G401.6 (cell line): Measurements from ENCODE around the gene TFDP2.
"Not testable (repeated sequence)": the region's sequence is repeated elsewhere in the genome, so short reads cannot be mapped to it uniquely, and the experiment has no call there.

ENCODE experiments used
- FAIRE-seq: peaks from 2 replicates; lab custom pipeline; 2012; peaks lifted over from hg19 to GRCh38; lab: Jason Lieb, UNC

The TFDP2 gene

DNA sequence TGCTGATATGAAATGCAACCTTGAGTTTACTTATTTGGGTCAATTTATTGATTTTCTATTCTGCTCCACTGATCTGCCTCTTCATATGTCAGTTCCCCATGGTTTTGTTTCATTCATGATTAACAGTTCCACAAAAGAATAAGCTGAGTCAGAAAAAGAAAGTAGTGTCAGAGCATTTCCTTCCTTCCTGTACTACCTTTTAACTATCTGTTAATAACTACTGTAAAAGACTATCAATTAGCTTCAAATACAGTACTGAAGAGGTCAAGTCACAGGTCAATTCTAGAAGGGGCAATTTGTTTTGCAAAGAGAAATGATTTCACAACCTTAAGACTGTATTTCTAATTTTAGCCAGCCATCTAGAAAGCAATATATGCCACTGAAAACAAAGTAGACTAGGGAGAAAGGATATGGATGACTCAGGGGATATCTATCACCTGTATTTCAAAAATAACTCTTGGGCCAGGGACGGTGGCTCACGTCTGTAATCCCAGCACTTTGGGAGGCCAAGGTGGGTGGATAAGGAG is 129.5 kb downstream of the TFDP2 start:
- no peak for FAIRE-seq

GRCh38 chr3:142013993-142014392 is 135.4 kb downstream of the TFDP2 start:
- no peak for FAIRE-seq

- no peak for FAIRE-seq
Observed at GRCh38 chr3:142013326-142013980, 135.9 kb downstream of the TFDP2 start.

- FAIRE-seq, result no peak
Observed at GRCh38 chr3:142009029-142009428, 140.3 kb downstream of the TFDP2 start.

- no peak for FAIRE-seq
Observed at GRCh38 chr3:142007710-142008399, 141.5 kb downstream of the TFDP2 start.

DNA sequence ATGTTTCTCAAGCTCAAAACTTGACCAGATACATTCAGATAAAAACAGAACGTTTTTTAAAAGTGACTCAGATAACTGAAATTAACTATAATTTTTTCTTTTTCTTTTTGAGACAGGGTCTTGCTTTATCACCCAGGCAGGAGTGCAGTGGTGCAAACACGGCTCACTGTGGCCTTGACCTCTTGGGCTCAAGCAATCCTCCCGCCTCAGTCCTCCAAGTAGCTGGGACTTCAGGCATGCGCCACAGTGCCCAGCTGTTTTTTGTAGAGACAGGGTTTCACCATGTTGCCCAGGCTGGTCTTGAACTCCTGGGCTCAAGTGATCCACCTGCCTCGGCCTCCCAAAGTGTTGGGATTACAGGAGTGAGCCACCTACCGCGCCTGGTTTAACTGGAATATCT is 144.4 kb downstream of the TFDP2 start:
- FAIRE-seq, result not testable (repeated sequence)

GRCh38 chr3:142004025-142004424 is 145.3 kb downstream of the TFDP2 start:
- no peak for FAIRE-seq

GRCh38 chr3:142003291-142003690 is 146.1 kb downstream of the TFDP2 start:
- no peak for FAIRE-seq

GRCh38 chr3:142000325-142000870 is 148.9 kb downstream of the TFDP2 start:
- no peak for FAIRE-seq

DNA sequence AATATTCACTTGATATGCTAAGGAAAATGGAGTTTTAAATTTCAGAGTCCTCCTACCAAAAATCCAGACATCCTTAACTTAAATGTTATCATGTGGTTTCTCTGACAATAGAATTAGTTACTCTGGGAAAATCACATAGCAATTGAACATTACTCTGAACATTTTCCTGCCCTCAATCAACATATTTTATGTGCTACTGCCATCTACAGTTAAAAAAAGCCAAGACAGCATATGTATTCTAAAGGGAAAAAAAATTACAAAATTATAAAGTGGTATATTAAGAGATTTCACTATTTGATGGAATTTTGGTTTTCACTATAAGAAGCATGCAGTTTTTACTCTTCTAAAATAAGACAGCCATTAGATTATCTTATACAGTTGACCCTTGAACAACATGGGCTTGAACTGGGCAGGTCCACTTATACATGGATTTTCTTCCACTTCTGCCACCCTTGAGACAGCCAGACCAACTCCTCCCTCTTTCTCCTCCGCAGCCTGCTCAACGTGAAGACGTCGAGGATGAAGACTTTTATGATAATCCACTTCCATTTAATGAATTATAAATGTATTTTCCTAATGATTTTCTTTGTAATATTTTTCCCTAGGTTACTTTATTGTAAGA is 150.6 kb downstream of the TFDP2 start:
- FAIRE-seq, result peak; percentile 93

DNA sequence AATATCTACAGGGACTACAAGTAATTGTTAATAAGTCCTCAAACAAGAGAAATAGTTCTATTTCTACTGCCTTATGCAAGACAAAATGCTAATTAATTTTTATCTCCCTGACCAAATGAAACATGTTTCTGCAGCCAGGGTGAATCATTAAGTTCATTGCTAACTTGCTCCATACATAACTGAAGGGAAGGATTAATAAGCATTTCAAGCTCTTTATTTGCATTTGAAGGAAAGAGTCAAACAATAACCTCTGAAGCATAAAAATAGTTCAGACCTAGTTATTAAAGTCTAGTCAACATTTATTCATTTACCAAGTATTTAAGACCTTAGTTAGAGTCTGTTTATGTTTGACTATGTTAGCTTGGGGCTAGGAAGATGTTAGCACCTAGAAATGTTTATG is 152.9 kb downstream of the TFDP2 start:
- no peak for FAIRE-seq

DNA sequence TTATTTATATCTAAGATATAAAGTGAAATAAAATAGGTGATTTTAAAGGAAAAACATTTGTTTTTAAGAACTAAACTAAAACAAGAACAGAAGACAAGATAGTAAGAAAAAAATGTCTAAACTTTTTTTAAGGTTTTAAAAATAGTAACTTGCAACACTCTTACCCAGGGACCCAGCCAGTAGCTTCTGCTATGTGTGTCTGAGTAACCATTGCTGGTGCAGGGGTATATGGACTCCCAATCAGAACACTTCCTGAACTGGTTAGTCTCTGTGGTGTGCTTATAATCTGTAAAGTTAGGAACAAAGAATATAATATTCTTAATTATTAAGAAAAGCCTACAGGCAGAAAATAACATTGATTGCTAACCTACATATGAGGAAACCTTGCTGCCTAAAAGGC is 154.5 kb downstream of the TFDP2 start:
- no peak for FAIRE-seq

GRCh38 chr3:141992512-141992911 is 156.8 kb downstream of the TFDP2 start:
- no peak for FAIRE-seq

DNA sequence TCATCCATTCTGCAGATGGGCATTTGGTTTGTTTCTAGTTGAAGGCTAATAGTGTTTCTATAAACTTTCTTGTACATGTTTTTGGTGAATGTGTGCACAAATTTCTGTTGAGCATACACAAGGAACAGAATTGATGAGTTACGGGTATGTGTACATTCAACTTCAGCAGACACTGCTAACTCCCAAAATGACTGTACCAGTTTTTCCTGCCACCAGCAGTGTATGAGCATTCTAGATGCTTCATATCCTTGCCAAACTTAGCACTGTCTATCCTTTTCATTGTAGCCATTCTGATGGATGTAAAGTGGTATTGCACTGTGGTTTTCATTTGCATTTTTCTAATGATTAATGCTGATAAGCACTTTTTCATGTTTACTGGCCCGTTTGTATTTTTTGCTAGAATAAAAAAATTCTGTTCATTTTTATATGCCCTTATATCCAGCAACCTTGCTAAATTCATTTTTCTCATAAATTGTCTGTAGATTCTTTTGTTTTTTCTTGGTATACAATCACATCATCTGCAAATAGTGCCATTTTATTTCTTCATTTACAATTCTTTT is 162.7 kb downstream of the TFDP2 start:
- FAIRE-seq, result no peak

GRCh38 chr3:141981084-141981483 is 168.3 kb downstream of the TFDP2 start:
- no peak for FAIRE-seq

DNA sequence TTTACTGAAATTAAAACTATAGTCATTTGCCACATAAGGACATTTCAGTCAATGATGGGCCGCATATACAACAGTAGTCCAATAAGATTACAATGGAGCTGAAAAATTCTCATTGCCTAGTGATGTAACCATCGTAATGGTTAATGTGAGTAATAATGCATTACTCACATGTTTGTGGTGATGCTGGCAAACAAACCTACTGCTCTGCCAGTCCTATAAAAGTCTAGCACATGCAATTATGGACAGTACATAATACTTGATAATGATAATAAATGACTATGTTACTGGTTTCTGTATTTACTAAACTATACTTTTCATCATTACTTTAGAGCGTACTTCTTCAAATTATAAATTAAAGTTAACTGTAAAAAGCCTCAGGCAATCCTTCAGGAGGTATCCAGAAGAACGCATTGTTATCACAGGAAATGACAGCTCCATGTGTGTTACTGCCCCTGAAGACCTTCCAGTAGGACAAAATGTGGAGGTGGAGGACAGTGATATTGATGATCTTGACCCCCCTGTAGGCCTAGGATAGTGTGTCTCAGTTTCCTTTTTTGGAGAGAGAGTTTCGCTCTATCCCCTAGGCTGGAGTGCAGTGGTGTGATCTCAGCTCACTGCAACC is 170.2 kb downstream of the TFDP2 start:
- FAIRE-seq, result no peak

GRCh38 chr3:141974777-141975176 is 174.6 kb downstream of the TFDP2 start:
- FAIRE-seq, result not testable (repeated sequence)

- no peak for FAIRE-seq
Observed at GRCh38 chr3:141972399-141972798, 176.9 kb downstream of the TFDP2 start.

DNA sequence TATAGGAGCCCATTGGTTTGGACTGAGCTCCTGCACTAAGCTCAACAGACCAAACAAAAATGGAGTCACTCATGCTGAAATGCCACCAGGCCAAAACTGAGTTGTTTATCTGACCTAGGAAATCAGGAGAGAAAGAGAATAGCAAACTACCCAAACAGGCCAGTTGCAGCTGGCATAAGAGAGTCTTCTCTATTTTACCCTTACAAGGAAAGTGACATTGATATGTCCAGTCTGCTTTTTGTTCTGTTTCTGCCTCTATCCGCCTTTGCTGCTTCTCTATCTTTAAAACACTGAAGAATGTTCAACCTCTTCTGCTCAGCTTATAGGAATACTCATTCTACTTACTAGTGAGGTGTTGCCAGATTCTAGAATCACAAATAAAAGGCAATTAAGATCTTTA is 177.8 kb downstream of the TFDP2 start:
- no peak for FAIRE-seq

- no peak for FAIRE-seq
Observed at GRCh38 chr3:141969711-141970110, 179.6 kb downstream of the TFDP2 start.

DNA sequence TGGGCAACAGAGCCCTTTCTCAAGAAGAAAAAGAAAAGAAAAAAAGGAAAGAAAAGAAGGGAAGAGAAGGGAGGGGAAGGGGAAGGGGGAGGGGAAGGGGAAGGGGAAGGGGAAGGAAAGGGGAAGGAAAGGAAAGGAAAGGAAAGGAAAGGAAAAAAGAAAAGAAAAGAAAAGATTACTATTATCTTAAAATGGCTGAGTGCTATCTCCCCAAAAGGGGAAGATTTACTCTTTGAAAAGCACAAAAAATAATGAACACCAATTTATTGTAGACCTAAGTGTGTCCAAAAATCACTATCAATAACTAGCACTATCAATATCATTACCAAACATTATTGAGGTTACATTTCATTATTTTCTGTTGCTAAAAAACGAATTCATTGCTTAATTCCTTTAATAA is 183.9 kb downstream of the TFDP2 start:
- no peak for FAIRE-seq

GRCh38 chr3:141963301-141963700 is 186.0 kb downstream of the TFDP2 start:
- FAIRE-seq, result no peak
